ENCODE results near the gene HMGXB3. TPM values are rescaled to one million over a fixed set of nuclear protein-coding genes. Genes with fewer than 3 reads are reported as not detected.

Gene HMGXB3
- total RNA-seq (2022; extraction: Qiagen RNA extraction): 31.8 to 37.3 TPM (median 33.2 TPM) in 5 replicates

GRCh38 chr5:150000256-150000989 is at the start of gene HMGXB3, which contains the start of gene TIGD6:
HMGXB3 (plus strand) TSS chr5:150000739; CDS start chr5:150004853, 4,114 bp downstream.
TIGD6 (minus strand) TSS chr5:150000654; CDS start chr5:149996348, 4,306 bp downstream.

GRCh38 chr5:149960272-149961185 is 40.0 kb upstream of the HMGXB3 start, which contains the start of gene SLC26A2:
SLC26A2 (plus strand) TSS chr5:149960758; CDS start chr5:149977653, 16,895 bp downstream.

GRCh38 chr5:150085950-150086715 is 85.6 kb downstream of the HMGXB3 start, which contains the start of gene CSF1R:
CSF1R (minus strand) TSS chr5:150086554; CDS start chr5:150086427, 127 bp downstream.

Other genes with a start within 250 kb of the HMGXB3 start
- 0.22 to 0.32 TPM (median 0.25 TPM) in 5 replicates for gene PDE6A, start 55.9 kb upstream of the HMGXB3 start, total RNA-seq (2022; extraction: Qiagen RNA extraction)
- gene SLC26A2, start 40.0 kb upstream of the HMGXB3 start, total RNA-seq (2022; extraction: Qiagen RNA extraction): 43.7 to 85.4 TPM (median 65.0 TPM) in 5 replicates
- gene TIGD6, start 85 bp upstream of the HMGXB3 start, total RNA-seq (2022; extraction: Qiagen RNA extraction): 4.7 to 5.6 TPM (median 5.2 TPM) in 5 replicates
- gene CSF1R, start 85.8 kb downstream of the HMGXB3 start, total RNA-seq (2022; extraction: Qiagen RNA extraction): 0.10 to 0.23 TPM (median 0.20 TPM) in 5 replicates
- gene PDGFRB, start 155.1 kb downstream of the HMGXB3 start, total RNA-seq (2022; extraction: Qiagen RNA extraction): 0.18 to 0.74 TPM (median 0.36 TPM) in 5 replicates
- not detected in 5 replicates for gene CDX1, start 166.0 kb downstream of the HMGXB3 start, total RNA-seq (2022; extraction: Qiagen RNA extraction)
- gene SLC6A7, start 189.3 kb downstream of the HMGXB3 start, total RNA-seq (2022; extraction: Qiagen RNA extraction): 0.02 TPM in 1 of 5 replicates, not detected in the others

All from A549 treated with Hydrocortisone at 1 μM for 4 hours (cell line).